ENCODE measurements around the gene ZNF687. TPM values are rescaled to one million over a fixed set of nuclear protein-coding genes. Genes with fewer than 3 reads are reported as not detected.

ZNF687 gene
- total RNA-seq, 1 experiment from 2014 or later = 34.3 TPM

DNA sequence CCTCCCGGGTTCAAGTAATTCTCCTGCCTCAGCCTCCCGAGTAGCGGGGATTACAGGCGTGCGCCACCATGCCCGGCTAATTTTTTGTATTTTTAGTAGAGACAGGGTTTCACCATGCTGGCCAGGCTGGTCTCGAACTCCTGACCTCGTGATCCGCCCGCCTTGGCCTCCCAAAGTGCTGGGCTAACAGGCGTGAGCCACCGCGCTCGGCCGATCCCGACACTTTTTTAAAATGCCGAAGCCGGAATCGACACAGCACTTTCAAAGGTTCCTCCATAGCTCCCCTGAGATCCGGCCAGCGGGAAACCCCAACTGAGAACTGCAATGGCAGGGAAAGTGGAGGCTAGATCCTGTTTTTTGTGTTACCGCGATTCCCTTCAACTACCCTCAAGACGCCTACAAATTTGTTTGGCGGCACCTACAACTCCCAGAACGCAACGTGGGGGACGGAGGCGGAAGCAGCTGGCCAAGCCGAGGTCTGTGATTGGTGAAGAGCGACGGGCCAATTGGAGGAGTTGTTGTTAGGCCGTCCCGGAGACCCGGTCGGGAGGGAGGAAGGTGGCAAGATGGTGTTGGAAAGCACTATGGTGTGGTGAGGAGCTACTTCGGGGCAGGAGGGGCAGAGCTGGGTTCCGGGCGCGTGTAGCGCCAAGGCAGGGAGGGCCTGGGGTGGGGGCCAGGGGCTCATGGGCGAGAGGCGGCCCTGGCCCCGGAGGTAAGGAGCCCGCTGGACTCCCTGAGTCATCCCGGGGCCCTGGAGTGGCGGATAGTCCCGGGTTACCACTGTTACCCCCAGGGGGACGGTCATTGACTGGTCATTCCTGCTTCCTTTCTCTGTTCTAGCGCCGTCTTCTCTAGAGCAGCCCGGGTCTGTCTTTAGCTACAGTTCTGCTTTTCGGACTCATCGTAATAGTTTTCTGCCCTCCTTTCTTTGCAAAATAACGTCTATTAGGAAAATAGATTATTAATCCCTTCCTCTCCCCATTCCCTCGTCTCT lies 27.6 kb upstream of the ZNF687 start, which contains the start of gene PSMD4:
Gene PSMD4 (plus strand): TSS at position 518 of the 997 bp plus-strand sequence. CDS start 49 bp downstream, at position 567.
- H3K9ac ChIP-seq (ENCODE audit: low read length) = peak within 1 kb of the TSS; percentile 94
- no peaks in the 10 kb centered on the region for H3K9me2 ChIP-seq (ENCODE audit: insufficient read depth)
- BruUV-seq (replicated peaks) = TSS peak; percentile 76
- TF ChIP-seq, protein P1, sequence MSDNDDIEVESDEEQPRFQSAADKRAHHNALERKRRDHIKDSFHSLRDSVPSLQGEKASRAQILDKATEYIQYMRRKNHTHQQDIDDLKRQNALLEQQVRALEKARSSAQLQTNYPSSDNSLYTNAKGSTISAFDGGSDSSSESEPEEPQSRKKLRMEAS (IDR thresholded peaks at IDR 0.05) = peak; percentile 56
- TF ChIP-seq SP1 (IDR thresholded peaks at IDR 0.05; ENCODE audit: low read depth) (peak; percentile 99), SIN3A (IDR thresholded peaks at IDR 0.05; ENCODE audit: low read depth) (peak; percentile 83), POLR2AphosphoS5 (IDR thresholded peaks at IDR 0.05; ENCODE audit: low read depth, low read length) (peak; percentile 97), RAD21 (IDR thresholded peaks at IDR 0.05; ENCODE audit: low read depth) (no peak), YY1 (IDR thresholded peaks at IDR 0.05; ENCODE audit: extremely low read depth, insufficient replicate concordance, low read depth, low read length) (peak; percentile 83), POLR2A (IDR thresholded peaks at IDR 0.05; ENCODE audit: borderline replicate concordance, extremely low read depth, insufficient read depth, insufficient read length) (peak; percentile 84), JUND (IDR thresholded peaks at IDR 0.05) (no peak), ZFX (IDR thresholded peaks at IDR 0.05) (peak; percentile 54; the same call in 1 of the 2 replicates), ELF1 (IDR thresholded peaks at IDR 0.05; ENCODE audit: borderline replicate concordance, low read depth) (peak; percentile 88)
- TF ChIP-seq, protein P2, sequence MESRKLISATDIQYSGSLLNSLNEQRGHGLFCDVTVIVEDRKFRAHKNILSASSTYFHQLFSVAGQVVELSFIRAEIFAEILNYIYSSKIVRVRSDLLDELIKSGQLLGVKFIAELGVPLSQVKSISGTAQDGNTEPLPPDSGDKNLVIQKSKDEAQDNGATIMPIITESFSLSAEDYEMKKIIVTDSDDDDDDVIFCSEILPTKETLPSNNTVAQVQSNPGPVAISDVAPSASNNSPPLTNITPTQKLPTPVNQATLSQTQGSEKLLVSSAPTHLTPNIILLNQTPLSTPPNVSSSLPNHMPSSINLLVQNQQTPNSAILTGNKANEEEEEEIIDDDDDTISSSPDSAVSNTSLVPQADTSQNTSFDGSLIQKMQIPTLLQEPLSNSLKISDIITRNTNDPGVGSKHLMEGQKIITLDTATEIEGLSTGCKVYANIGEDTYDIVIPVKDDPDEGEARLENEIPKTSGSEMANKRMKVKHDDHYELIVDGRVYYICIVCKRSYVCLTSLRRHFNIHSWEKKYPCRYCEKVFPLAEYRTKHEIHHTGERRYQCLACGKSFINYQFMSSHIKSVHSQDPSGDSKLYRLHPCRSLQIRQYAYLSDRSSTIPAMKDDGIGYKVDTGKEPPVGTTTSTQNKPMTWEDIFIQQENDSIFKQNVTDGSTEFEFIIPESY (IDR thresholded peaks at IDR 0.05; ENCODE audit: extremely low read depth, insufficient replicate concordance, low read length) = no peak
- H4K20me1 ChIP-seq (ENCODE audit: insufficient read depth) = no peaks in the 10 kb centered on the region; the same call in 1 of the 2 replicates
- no peaks in the 10 kb centered on the region for H3K9me3 ChIP-seq (ENCODE audit: control insufficient read depth in 1 of 2, insufficient read depth in 1 of 2, low read depth in 1 of 2, low read length in 2 of 2)
- ATAC-seq (peak; percentile 88), DNase-seq (ENCODE audit: low read depth, low spot score) (peak; percentile 94)
- peak within 1 kb of the TSS; percentile 79 for H3K27ac ChIP-seq (ENCODE audit: low read depth, low read length)
- H3K4me2 ChIP-seq (ENCODE audit: low read length) = peak within 1 kb of the TSS; percentile 97
- ChIA-PET CTCF (interaction anchor here (0.8 to 1.0 kb wide), 2 partner anchors 58 to 59 kb away, joined by 3 read pairs; no protein-coding TSS in a partner anchor), POLR2A (interaction anchor here (1.0 to 1.3 kb wide), 4 partner anchors 15 to 59 kb away, joined by 3 to 5 read pairs (median 4); partner anchors contain the start of gene ZNF687), RAD21 (ENCODE audit: low non-redundant PET in 1 of 2, low total read pairs in 2 of 2, uncharacterized antibody in 2 of 2, unreplicated experiment in 2 of 2) (interaction anchor here in 1 of 2 experiments (0.6 kb wide), 1 partner anchor 61 kb away, joined by 7 read pairs; no protein-coding TSS in a partner anchor)
- intact Hi-C loops (cut with micrococcal nuclease) = no loop called here
- H3K79me2 ChIP-seq (ENCODE audit: insufficient read depth, low read length) = peaks cover 49% of the 10 kb centered on the region
- H2AFZ ChIP-seq (ENCODE audit: low read depth, low read length, poor library complexity, severe bottlenecking) = no peak within 1 kb of the TSS
- peaks cover 3 to 8% of the 10 kb centered on the region in 2 experiments; a peak in 3 of 4 replicates for H3K36me3 ChIP-seq (ENCODE audit: control insufficient read depth in 1 of 2, insufficient read depth in 2 of 2, low read length in 2 of 2)
- peak within 1 kb of the TSS; percentile 84 to 98 for H3K4me3 ChIP-seq (replicated peaks in 1 of 2; ENCODE audit: low read depth in 1 of 2, low read length in 2 of 2)
- H3K4me1 ChIP-seq (ENCODE audit: control insufficient read depth in 1 of 2, insufficient read depth in 2 of 2, low read length in 2 of 2) = peaks cover 7 to 12% of the 10 kb centered on the region in 2 experiments; a peak in 3 of 4 replicates
- no peaks in the 10 kb centered on the region for H3K27me3 ChIP-seq (ENCODE audit: insufficient read depth, low read length)

All from HCT116 (cell line).